ENCODE measurements around the gene PSMA4.

DNA sequence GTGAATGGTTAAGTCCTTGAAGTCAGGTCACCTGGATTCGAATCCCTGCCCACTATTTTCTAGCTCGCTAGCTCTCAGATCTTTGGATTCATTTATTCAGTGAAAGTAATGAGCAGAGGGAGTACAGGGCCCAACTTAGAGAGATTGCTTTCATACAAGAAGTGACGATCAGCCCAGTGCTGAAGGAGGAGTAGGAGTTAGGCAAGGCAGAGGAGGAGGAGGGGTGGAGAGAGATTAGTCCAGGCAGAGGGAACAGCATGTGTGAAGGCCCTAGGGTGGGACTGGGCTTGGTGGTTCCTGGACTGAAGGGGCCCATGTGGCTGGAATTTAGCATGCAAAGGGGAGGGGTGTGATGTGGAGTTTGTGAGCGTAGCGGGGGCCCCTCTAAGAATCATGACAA lies 21.2 kb downstream of the PSMA4 start:
- TF ChIP-seq EZH2 (IDR thresholded peaks at IDR 0.05; ENCODE audit: borderline replicate concordance, low read length) = no peak
- TF ChIP-seq, protein P1, sequence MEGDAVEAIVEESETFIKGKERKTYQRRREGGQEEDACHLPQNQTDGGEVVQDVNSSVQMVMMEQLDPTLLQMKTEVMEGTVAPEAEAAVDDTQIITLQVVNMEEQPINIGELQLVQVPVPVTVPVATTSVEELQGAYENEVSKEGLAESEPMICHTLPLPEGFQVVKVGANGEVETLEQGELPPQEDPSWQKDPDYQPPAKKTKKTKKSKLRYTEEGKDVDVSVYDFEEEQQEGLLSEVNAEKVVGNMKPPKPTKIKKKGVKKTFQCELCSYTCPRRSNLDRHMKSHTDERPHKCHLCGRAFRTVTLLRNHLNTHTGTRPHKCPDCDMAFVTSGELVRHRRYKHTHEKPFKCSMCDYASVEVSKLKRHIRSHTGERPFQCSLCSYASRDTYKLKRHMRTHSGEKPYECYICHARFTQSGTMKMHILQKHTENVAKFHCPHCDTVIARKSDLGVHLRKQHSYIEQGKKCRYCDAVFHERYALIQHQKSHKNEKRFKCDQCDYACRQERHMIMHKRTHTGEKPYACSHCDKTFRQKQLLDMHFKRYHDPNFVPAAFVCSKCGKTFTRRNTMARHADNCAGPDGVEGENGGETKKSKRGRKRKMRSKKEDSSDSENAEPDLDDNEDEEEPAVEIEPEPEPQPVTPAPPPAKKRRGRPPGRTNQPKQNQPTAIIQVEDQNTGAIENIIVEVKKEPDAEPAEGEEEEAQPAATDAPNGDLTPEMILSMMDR (conservative IDR thresholded peaks at IDR 0.05 in 1 of 2, IDR thresholded peaks at IDR 0.05 in 1 of 2; ENCODE audit: extremely low read depth in 1 of 2, insufficient read depth in 1 of 2, low read depth in 1 of 2, low read length in 2 of 2) = no peak

All from mammary epithelial cell (primary cell).